HG03060 (cell line): ENCODE data around the gene DMWD.
"Not testable (repeated sequence)": the region's sequence is repeated elsewhere in the genome, so short reads cannot be mapped to it uniquely, and the experiment has no call there.

ENCODE experiments used
- ATAC-seq: cut with Tn5 transposase; IDR thresholded peaks from one replicate; pipeline ENCODE4 v1.9.1; 2021; ENCODE audit warnings: low read depth, moderate number of reproducible peaks; ENCODE audit not compliant: unreplicated experiment

The DMWD gene

DNA sequence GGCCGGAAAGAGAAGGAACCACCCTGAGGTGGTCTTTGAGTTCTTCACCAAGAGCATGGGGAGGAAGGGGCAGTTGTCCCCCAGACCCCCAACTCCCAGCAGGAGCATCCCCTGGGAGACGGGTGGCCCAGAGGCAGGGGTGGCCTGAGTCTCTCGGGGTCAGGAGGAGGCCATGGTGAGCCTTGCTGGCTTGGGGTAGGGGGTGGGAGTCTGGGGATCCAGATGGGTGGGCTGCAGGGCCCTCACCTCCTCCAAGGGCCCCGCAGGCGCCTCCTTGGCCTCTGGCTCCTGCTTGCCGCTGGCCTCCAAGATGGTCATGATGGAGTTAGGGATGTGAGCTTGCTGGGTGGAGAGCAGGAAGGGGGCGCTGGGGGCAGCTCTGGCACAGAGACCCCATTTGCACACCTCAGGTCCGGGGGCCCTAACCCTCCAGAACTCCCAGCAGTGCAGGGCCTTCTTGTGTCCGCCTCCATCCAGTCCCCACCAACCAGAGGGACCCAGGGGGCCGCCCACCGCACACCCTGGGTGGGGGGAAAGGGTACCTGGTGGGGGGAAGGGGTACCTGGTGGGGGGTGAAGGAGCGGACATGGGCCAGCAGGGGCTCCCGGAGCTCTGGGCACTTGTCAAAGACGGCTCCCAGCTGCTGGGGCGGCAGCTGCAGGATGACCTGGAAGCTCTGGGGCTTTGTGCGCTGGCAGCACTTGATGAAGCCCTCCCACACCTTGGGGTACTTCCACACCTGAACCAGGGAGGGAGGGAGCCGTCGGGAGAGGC is 23.8 kb upstream of the DMWD start:
- no peak for ATAC-seq

DNA sequence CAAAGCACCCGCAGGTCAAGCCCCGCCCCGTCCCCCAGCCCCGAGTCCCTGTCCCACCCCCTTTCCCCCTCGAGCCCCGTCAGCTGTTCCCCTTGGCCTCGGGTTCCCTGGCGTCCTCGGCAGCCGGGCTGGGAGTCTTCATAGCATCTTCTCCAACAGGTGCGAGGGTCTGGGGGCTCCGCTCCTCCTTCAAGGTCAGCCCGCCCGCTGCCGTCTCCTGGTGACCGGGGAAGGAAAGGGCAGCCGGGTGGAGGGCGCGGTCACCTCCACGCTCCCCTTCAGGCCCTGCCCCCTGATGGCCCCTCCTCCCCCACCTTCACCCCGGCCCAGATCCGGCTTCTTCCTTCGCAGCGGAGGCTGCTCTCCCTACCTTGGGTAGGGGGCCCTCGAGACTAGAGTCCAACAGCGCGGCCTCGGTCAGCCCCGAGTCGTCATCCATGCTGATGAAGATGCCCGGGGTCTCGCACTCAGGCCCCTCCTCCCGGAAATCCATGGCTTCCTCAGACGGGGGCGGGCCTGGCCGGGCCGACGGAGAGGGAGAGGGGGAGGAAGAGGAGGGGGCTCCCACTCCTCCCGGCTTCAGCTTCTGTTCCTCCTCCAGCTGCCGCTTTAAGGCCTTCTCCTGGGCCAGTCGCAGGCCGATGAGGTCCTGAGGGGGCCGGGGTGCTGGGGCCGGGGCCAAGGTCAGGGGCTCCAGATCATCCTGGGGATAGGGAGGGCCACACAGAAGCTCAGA is 23.0 kb upstream of the DMWD start:
- ATAC-seq: no peak

- no peak for ATAC-seq
These were observed 22.3 kb upstream of the DMWD start, which contains the start of gene RSPH6A for GRCh38 chr19:45814851-45815480. Gene RSPH6A, minus strand, starts transcription at chr19:45815308. Its CDS starts 132 bp downstream, at chr19:45815176.

- ATAC-seq: no peak
These were observed 21.6 kb upstream of the DMWD start for GRCh38 chr19:45814166-45814780.

GRCh38 chr19:45812297-45812696 is 19.7 kb upstream of the DMWD start:
- no peak for ATAC-seq

- no peak for ATAC-seq
These were observed 17.1 kb upstream of the DMWD start for GRCh38 chr19:45809643-45810159.

GRCh38 chr19:45805719-45806118 is 13.1 kb upstream of the DMWD start:
- no peak for ATAC-seq

DNA sequence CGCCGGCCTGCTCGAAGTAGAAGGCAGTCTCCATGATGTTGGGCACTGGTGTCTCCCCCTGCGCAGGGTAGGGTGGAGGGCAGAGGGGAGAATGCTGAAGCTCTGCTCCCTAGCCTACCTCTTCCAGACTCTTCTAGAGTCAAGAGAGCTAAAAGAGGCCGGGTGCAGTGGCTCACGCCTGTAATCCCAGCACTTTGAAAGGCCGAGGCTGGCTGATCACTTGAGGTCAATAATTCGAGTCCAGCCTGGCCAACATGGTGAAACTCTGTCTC is 12.2 kb upstream of the DMWD start:
- ATAC-seq: no peak

DNA sequence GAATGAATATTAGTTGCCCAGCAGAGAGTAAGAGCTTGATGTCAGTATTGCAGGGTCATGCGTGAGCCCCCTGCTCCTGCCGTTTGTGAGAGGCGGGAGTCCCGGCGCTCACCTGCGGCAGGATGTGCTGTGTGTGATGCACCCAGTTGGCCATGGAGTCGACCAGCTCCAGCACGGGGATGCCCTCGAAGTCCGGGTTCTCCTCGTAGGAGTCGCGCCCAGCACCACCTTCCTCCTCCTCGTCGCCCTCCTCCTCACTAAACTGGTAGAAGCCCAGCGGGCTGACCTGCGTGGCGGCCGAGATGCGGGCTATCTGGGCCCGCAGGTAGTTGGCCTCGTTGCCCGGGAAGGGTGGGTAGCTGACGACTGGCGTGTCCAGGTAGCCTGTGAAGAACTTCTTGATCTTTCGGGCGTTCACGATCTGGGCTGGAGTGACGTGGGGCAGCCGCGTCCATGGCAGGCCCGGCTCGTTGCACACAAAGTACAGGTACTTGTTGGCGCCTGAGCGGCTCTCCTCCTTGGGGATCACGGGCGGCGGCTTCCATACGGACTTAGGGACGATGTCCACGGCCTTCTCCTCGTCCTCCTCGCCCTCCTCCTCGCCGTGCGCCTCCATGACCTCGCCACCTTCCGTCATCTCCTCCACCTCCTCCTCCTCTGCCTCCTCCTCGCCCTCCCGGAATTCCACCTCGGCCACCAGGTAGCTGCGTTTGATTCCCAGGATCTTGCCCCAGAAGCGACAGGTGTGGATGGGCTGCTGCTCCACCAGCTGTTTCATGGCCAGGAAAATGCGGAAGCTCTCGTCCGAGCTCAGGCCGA is 11.7 kb upstream of the DMWD start:
- no peak for ATAC-seq

GRCh38 chr19:45801603-45802175 is 9.0 kb upstream of the DMWD start:
- no peak for ATAC-seq

DNA sequence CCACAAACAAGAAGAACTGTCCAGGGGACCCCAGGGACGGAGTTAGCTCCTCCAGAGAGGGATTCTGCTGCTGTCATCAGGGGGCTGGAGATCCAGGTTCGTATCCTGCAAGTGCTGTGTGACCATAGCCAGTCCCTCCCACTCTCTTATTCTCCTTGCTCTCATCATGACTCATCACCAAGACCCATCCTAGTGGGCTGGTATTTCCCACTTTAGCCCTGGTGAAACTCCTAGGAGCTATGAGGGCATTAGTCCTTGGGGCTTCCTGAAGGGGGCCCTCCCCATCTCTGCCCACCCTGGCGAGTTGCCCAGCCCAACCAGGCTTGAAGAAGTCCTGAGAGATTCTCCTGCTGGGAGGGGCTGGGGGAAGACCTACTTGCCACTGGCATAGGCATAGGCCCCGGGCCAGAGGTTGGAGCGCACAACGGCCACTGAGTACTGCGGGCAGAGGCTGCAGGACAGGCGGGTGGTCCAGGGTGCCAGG is 7.5 kb upstream of the DMWD start:
- no peak for ATAC-seq

DNA sequence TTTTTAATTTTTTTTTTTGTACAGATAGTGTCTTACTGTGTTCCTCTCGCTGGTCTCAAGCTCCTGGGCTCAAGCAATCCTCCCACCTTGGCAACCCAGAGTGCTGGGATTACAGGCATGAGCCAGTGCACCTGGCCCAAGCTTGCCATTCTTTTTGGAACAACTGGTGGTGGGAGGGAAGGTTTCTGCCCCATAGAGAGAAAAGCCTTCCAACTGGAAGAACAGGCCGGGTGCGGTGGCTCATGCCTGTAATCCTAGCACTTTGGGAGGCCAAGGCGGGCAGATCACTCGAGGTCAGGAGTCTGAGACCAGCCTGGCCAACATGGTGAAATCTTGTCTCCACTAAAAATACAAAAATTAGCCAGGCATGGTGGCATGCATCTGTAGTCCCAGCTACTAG is 6.9 kb upstream of the DMWD start:
- not testable (repeated sequence) for ATAC-seq

DNA sequence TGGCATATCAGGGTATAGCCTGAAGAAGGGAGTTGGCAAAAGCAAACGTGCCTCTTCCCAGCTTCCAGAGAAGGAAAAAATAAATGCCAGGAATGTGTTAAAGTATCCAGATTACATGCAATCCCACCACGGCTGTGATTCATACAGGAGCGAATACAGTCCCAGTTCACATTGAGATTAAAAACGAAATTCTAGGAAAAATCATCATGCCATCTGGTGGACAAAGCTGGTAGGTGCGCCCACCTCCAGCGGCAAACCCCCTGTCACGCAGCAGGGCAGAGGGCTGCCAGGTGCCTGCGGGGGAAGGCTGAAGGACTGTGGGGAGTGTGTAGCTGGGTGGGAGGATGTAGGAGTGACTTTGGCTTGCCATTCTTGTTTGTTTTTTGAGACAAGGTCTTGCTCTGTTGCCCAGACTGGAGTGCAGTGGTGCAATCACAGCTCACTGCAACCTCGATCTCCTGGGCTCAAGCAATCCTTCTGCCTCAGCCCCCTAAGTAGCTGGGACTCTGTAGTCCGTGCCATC is 6.4 kb upstream of the DMWD start:
- no peak for ATAC-seq

- no peak for ATAC-seq
These were observed 2.0 kb upstream of the DMWD start for GRCh38 chr19:45794627-45795026.

DNA sequence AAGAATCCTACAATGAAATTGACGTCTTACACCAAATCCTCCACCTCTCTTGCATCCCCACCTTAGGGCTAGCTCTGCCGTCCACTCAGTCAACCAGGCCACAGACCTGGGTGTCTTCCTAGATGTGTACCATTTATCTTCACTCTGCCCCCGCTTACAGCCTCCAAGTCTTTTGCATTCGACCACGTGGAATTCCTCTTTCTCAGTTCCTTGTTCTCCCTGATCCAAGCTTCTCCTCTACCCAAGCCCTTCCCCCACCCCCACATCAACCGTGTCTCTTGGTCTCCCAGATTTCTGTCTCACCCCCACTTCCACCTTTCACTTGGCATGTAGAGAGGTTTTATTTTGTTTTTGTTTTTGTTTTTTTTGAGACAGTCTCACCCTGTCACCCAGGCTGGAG is 1.2 kb upstream of the DMWD start:
- ATAC-seq: no peak

DNA sequence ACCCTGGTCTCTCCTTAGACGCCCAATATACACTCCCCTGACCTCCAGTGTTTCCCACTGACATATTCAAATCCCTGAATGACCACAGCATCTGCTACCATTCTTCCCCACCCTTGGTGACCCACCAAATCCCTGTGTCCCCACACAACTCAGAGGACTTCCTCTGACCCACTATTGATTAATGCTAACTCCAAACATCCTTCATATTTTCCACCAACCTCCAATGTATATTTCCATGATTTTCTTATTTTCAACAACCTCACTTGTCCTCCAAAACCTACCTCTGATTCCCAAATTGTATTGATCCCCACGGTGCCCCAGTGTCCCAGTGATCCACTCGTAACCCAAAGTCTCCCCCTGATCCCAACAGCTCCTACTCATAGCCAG is 526 bp upstream of the DMWD start:
- ATAC-seq: peak; percentile 4

DNA sequence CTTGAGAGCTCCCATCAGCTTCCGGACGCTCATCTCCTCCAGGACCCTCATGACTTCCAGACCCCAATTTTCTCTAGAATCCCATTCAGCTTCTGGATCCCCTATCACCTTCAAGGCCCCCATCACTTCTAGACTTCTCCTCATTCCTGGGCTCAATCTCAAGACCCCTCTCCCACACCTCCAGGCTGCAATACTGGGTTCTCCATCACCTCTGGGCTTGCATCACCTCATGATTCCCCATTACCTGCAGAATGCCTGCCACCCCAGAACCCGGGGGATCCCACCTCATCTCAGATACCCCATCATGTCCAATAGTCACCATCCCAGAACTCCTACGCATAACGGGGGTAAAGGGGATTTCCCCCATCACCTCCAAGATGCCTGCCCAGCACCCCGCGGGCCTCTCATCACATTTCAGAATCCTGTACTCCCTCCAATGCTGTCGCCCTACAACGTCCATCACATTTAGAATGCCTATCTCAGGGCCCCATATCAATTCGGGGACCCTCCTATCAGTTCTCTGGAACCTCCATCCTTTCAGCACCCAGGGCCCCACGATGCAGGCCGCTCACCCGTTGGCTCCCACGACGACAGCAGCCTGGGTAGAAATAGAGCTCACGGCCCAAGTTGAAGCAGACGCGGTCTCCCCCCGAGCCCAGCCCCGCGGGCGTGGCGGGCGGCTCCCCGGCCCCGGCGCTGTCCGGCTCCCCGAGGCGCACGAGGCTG is 738 bp downstream of the DMWD start:
- no peak for ATAC-seq

DNA sequence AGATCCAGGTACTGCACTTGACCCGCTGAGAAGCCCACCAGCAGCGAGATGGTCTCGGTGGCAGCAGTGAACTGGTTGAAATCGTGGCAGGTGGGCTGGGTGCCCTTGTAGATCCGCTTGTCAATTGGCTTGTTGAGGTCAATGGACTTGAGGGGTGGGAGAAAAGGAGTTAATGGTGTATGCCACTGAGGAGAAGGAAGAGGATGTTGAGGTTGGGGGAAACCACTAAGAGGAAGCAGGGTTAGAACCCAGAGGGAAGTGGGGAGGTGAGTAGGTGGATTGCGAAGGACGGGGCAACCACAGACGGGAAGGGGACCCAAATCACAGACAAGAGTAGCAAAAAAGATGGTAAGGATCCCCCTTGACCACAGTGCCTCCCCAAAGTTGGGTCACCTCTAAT is 1.7 kb downstream of the DMWD start:
- no peak for ATAC-seq
